GM12872 (cell line): ENCODE data around the gene METTL25B.
A peak's percentile ranks its signal among the peaks of the same experiment; 100 is the strongest.

ENCODE experiments used
- CTCF ChIP-seq: IDR thresholded peaks from 3 replicates; pipeline ENCODE4 v1.5.1; 2011; ENCODE audit warnings: low read depth, mild to moderate bottlenecking, low read length, moderate library complexity; ENCODE audit not compliant: insufficient read depth

Gene METTL25B

GRCh38 chr1:156742801-156743200 lies 14.5 kb downstream of the METTL25B start:
- no peak for TF ChIP-seq CTCF

- TF ChIP-seq CTCF, result no peak
Observed at GRCh38 chr1:156743367-156744302, 15.4 kb downstream of the METTL25B start.

- no peak for TF ChIP-seq CTCF
Observed at GRCh38 chr1:156744344-156744743, 16.1 kb downstream of the METTL25B start.

GRCh38 chr1:156744786-156745419 lies 16.6 kb downstream of the METTL25B start:
- no peak for TF ChIP-seq CTCF

- TF ChIP-seq CTCF, result no peak
Observed at GRCh38 chr1:156745881-156746280, 17.6 kb downstream of the METTL25B start.

- no peak for TF ChIP-seq CTCF
Observed at GRCh38 chr1:156746406-156746727, 18.1 kb downstream of the METTL25B start.

GRCh38 chr1:156746728-156747631 lies 18.7 kb downstream of the METTL25B start:
- peak; percentile 41; the same call in 2 of the 3 replicates for TF ChIP-seq CTCF
